ENCODE measurements around the gene IL22. TPM values are rescaled to one million over a fixed set of nuclear protein-coding genes. Genes with fewer than 3 reads are reported as not detected.

The IL22 gene
- total RNA-seq, 4 donors from 2014 or later = not detected

DNA sequence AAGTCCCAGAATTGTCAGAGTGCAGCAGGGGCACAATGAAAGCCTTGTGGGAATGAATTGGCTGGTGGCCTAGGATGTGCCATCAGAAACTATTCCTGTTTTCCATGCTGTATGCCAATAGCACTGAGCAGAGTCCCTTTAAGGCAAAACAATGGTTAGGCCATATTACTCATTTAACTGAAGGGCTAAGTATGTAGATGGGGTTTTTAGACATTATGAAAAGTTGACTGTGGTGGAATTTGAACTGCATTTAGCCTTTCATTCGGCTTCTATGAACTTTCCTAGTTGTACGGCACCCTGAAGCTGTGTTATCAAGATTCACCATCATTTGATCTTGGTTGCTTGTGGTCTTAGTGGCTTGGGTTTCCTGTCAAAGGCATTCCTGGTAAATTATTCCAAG lies 52.5 kb downstream of the IL22 start:
- H3K36me3 ChIP-seq = no peaks in the 10 kb centered on the region
- H3K4me3 ChIP-seq = no peak overlapping the region
- H3K27me3 ChIP-seq = peaks cover 2% of the 10 kb centered on the region
- no peak for TF ChIP-seq EP300 (IDR thresholded peaks at IDR 0.05)
- TF ChIP-seq, protein P1, sequence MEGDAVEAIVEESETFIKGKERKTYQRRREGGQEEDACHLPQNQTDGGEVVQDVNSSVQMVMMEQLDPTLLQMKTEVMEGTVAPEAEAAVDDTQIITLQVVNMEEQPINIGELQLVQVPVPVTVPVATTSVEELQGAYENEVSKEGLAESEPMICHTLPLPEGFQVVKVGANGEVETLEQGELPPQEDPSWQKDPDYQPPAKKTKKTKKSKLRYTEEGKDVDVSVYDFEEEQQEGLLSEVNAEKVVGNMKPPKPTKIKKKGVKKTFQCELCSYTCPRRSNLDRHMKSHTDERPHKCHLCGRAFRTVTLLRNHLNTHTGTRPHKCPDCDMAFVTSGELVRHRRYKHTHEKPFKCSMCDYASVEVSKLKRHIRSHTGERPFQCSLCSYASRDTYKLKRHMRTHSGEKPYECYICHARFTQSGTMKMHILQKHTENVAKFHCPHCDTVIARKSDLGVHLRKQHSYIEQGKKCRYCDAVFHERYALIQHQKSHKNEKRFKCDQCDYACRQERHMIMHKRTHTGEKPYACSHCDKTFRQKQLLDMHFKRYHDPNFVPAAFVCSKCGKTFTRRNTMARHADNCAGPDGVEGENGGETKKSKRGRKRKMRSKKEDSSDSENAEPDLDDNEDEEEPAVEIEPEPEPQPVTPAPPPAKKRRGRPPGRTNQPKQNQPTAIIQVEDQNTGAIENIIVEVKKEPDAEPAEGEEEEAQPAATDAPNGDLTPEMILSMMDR (IDR thresholded peaks at IDR 0.05) = no peak
- no peak for TF ChIP-seq POLR2A (IDR thresholded peaks at IDR 0.05)
- TF ChIP-seq POLR2AphosphoS5 (IDR thresholded peaks at IDR 0.05) = no peak
- DNase-seq (ENCODE audit: low spot score in 2 of 2) = no peak
- 69% methylated on average over 2 of the region's 2 CpGs for WGBS
- no peaks in the 10 kb centered on the region for H3K9me3 ChIP-seq
- no peak overlapping the region for H3K27ac ChIP-seq
- no peaks in the 10 kb centered on the region for H3K4me1 ChIP-seq

DNA sequence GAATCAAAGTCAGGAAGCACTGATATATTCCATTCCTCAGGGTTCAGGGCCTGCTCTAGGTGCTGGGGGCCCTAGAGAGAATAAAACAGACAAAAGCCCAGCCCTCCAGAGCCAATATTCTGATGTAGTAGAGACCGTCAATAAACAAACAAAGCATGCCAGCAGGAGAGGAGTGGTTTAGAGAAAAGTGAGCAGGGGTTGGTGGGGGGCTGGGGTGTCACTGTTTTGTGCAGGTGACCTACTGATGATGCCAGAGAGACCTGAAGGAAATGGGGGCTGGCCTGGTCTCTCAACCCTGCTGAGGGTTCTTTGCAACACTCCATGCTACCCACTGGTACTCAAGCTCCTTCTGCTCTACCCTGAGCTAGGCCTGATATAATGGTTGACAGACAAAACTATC lies 54.3 kb downstream of the IL22 start:
- Histone ChIP-seq H3K27ac (no peak overlapping the region), H3K4me3 (no peak overlapping the region), H3K9me3 (no peaks in the 10 kb centered on the region), H3K27me3 (no peaks in the 10 kb centered on the region), H3K36me3 (no peaks in the 10 kb centered on the region), H3K4me1 (no peaks in the 10 kb centered on the region)
- TF ChIP-seq, protein P1 (IDR thresholded peaks at IDR 0.05) = no peak
- TF ChIP-seq POLR2AphosphoS5 (IDR thresholded peaks at IDR 0.05) (no peak), EP300 (IDR thresholded peaks at IDR 0.05) (no peak), POLR2A (IDR thresholded peaks at IDR 0.05) (no peak)
- DNase-seq (ENCODE audit: low spot score in 2 of 2) = no peak
- 96% methylated on average over 1 of the region's 1 CpG for WGBS

DNA sequence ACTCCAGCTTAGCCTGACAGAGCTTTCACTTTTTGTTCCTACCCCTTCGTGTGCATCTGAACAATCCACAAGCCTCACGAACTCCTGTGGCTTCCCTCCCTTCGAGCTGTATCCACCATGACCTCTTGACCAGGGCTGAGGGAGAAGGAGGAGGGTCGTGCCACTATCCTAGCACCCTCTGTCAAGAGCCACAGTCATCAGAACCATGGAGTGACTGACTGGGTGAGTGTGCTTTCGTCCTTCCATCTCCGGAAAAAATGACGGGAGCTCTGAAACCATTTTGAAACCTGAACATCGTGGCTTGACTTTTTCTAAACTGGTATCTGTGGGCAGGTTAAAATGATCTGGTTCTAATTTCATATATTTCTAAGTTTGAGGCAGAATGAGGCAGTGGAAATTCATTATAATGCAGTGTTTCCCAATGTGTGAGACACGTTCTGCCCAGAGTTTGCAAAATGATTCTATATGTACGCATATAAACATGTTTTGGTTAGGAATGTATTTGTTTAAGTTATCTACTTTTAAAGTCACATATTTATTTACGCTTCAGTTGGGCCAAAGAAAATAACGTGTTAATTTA lies 54.8 kb downstream of the IL22 start:
- Histone ChIP-seq H3K4me3 (no peak overlapping the region), H3K4me1 (no peaks in the 10 kb centered on the region), H3K9me3 (no peaks in the 10 kb centered on the region), H3K27ac (no peak overlapping the region), H3K27me3 (no peaks in the 10 kb centered on the region), H3K36me3 (no peaks in the 10 kb centered on the region)
- no peak for DNase-seq (ENCODE audit: low spot score in 2 of 2)
- TF ChIP-seq POLR2A (IDR thresholded peaks at IDR 0.05) (no peak), POLR2AphosphoS5 (IDR thresholded peaks at IDR 0.05) (no peak), EP300 (IDR thresholded peaks at IDR 0.05) (no peak)
- TF ChIP-seq, protein P1 (IDR thresholded peaks at IDR 0.05) = no peak
- 80% methylated on average over 12 of the region's 12 CpGs for WGBS

Other genes starting within 250 kb of the IL22 start
- gene IFNG, start 93.9 kb downstream of the IL22 start, total RNA-seq = not detected
- gene IL26, start 27.8 kb downstream of the IL22 start, total RNA-seq = not detected
- 10 to 100 TPM in 1 of 4 donors, 1 to 10 TPM in 3; 4.1 to 10.2 (median 7.0) TPM for gene MDM1, start 78.8 kb upstream of the IL22 start, total RNA-seq

Measured in suprapubic skin (tissue), 4 donors.